COLO829 (cell line): ENCODE data around the gene THBS4.

ENCODE experiments used
- DNase-seq: peaks from one replicate; pipeline ENCODE4 v3.0.0; 2012; ENCODE audit warnings: low spot score

Gene THBS4

DNA sequence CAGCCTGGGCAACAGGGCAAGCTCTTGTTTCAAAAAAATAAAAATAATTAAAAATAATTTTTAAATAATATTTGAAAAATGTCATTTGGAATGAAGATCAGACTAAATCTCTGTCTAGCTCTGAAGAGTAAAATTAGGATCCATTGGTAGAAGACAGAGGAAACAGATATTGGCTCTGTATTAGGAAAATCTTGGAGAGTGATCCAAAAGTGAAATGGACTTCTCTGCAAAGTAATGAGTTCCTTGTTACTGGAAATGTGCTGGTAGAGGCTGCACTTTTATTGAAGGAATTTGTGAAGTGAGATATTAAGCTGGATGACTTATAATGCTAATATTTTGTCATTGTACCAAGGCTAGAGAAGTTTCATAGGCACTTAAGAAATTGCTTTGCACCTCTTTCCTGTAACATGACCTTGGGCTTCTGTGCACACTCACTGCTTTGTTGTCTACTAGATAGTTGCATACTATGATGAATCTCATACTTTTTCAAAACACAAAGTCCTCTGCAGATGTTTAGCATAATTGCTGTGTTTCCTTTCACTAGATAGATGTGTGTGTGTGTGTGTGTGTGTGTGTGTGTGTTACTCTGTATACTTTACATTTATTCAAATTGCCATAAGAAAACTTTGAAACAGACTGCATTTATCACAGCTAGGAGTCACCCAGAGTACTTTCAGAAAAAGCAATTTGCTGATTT is 13.1 kb downstream of the THBS4 start:
- no peak for DNase-seq

DNA sequence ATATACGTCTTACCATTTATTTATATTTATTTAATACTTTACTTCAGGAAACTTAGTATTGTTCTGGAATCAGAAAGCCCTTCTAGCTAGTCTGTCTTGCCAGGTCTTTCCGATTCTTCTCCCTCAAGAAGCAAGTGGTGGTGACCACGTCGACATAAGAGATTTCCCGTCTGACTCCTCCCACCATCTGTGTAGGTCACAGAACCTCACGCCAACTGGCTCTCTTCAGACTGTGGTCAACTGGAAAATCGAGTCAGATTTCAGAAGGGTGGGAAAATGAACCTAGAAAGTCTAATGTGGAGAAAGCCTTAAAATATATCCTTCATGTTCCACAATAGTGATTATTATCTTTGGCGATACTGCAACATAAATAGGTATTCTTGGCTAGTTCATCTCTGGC is 17.3 kb downstream of the THBS4 start:
- no peak for DNase-seq

DNA sequence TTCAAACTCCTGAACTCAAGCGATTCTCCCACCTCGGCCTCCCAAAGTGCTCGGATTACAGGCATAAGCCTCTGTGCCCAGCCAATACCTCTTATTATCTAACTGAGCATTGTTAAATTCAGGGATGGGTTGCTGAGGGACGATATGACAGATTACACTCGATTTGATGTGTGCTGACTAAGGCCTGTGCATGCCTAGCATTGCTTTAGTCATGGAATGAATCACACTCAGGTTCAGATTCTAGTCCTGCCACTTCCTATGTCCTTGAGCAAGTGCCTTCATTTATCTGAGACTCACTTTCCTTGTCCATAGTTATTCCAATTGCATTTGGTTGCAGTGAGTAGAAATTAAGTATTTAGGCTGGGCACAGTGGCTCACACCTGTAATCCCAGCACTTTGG is 19.5 kb downstream of the THBS4 start:
- no peak for DNase-seq

DNA sequence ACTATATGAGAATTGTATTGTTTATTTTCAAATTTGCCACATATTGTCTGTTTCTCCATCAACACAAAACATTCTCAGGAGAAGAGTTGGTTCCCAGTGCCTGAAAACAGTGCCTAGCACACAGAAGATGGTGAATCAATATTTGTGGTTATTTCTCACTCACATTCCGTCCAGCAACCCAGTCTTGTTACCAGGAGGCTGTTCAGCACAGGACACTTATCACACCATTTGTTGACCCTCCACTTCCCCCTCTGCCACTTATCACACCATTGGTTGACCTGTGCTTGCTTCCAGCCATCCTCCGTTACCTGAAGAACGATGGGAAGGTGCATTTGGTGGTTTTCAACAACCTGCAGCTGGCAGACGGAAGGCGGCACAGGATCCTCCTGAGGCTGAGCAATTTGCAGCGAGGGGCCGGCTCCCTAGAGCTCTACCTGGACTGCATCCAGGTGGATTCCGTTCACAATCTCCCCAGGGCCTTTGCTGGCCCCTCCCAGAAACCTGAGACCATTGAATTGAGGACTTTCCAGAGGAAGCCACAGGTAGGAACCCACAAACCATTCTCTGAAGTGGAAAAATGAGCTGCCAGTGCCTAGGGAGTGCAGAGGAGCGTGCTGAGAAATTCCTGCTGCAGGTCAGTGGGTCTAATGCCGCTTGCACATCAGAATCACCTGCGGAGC is 20.5 kb downstream of the THBS4 start:
- no peak for DNase-seq

DNA sequence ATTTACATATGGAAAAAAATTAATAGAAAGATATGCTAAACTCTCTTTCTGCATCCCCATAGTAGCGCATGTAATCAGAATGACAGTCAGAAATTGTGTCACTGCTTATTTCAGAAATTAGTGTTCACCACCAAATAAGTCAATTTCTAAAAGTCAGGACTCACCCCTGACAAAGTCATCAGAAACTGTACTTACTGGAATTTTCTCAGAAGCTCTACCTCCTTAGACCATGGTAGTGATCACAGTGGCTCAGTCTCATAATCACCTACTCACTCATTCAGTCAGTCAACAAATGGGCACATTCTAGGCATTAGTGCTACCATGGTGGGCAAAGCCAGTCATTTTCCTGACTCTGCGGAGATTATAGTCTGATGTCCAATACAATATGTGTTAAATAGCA is 22.0 kb downstream of the THBS4 start:
- DNase-seq, result no peak

DNA sequence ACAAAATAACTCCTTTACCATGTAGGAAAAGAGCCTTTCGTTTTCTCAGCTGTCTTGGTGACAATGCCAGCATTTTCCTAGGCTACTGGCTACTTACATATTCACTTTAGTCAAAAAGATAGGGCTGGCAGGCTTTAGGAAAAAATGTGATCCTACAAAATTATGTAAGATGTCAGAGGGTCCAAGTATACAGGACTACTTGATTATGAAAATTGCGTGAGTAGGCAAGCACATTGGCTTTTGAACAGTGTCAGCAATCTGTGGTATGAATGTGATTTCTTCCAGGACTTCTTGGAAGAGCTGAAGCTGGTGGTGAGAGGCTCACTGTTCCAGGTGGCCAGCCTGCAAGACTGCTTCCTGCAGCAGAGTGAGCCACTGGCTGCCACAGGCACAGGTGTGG is 22.8 kb downstream of the THBS4 start:
- no peak for DNase-seq

DNA sequence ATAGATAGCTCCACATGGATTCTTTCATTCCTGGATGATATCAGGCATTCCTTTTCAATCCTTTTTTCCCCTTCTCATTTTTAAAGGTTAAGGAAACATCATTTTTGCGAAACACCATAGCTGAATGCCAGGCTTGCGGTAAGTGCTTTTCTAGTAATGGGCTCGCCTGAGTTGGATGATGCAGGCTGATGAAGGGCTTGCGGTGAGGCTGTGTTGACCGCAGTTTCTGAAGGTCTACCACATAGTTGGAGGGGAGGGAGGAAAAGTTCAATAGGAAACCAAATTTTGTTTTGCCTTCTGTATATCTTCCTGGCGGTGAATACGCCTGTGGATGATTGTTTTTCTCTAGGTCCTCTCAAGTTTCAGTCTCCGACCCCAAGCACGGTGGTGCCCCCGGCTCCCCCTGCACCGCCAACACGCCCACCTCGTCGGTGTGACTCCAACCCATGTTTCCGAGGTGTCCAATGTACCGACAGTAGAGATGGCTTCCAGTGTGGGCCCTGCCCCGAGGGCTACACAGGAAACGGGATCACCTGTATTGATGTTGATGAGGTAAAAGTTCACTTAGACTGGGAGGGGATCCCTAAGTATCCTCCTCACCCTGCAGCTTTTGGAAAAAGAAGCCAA is 24.3 kb downstream of the THBS4 start:
- no peak for DNase-seq

DNA sequence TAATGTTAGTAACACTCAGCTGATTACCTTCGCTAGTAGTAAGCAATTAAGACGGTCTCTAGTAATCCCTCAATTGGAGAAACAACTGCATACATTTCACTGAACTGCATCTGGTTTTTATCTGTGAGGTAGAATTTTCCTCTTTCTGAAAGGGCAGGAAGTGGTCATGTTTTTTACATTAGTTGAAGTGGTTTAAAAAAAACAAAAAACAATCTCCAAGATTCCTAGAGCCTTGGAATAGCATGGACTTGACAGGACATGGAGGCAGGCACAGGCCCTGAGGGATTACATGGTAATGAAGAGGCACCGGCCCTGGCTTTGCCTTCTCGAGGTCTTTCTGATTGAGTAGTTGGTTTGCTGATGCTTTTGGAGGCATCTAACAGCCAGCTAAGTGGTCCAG is 25.8 kb downstream of the THBS4 start:
- no peak for DNase-seq

DNA sequence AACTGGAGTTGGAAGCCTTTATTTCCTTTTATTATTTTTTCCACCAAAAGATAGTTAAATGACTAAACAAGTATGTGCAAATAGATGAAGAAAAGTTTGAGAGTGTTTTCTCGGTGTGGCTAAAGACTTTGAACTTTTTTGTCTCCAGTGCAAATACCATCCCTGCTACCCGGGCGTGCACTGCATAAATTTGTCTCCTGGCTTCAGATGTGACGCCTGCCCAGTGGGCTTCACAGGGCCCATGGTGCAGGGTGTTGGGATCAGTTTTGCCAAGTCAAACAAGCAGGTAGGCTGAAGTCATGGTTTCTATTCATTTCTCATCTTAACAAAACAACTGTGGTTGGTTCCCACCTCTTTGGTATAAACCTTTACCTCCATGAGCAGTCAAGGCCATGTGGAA is 26.4 kb downstream of the THBS4 start:
- no peak for DNase-seq

DNA sequence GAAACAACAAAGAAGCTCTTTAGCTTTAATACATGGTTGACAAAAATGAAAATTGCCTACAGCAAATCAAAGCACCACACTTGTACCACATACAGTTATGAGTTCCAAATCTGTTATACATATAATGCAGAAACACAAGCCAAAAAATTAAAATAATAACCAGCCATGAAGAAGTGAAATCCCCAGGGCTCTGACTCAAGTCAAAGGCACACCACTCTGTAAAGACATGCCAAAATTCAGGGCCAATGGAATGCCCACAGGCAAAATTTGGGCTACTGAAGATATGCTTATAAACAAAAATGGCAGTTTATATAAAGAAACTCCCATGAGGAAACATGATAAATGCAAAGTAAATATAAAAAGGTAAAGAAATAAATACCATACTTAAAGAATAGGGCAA is 29.0 kb downstream of the THBS4 start:
- no peak for DNase-seq

DNA sequence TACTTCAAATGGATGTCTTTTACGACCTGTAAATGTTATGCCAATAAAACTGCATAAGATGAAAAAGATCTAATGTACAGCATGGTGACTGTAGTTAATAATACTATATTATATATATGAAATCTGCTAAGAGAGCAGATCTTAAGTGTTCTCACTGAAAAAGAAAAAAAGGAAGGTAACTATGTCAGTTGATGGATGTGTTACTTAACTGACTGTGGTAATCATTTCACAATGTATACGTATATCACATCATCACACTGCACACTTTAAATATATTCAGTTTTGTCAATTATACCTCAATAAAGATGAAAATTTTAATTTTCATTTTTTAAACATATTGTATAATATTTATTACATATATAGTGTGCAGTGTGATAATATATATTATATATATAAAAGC is 31.9 kb downstream of the THBS4 start:
- no peak for DNase-seq

DNA sequence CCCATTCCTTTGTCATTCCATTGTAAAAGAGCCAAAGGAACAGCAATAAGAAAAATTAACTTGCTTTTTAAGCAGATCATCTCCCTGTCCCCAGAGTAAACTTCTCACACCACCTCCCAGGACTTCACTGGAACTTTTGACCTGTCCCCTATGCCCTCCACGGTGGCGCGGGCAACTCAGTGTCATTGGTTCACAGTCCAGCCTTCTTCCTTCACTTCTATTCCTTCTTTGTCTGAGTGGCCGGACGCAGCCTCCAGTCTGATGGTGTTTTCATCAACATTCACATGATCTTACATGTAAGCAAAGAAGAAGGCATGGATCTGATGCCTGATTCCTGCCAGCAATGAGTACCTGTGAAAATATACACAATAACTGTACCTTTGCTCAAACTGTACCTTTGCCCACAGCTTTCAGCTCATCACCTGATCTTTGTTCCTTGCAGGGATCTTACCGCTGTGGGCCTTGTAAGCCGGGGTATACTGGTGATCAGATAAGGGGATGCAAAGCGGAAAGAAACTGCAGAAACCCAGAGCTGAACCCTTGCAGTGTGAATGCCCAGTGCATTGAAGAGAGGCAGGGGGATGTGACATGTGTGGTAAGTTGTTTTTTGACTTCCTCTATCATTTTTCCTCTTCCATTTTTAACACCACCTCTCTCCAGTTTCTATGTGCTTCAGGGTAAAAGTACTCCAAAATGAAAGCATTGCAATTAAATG is 32.5 kb downstream of the THBS4 start:
- no peak for DNase-seq

DNA sequence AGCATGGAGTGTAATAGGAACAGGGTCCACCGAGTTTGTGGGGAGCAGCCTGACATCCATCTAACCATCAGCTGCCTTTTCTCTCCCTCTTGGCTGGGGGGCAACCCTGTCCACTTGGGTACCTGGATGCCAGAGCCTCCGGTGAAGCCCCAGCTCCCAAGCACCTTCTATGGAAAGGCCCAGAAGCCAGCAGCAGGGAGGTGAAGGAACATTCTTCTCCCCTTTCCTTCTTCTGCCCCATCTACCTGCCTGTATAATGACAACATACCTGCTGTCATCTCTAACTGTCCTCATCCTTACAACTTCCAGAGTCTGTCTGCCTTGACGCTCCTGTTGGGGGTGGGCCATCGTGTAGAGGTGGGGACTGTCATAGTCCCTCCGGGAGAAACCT is 33.1 kb downstream of the THBS4 start:
- no peak for DNase-seq

DNA sequence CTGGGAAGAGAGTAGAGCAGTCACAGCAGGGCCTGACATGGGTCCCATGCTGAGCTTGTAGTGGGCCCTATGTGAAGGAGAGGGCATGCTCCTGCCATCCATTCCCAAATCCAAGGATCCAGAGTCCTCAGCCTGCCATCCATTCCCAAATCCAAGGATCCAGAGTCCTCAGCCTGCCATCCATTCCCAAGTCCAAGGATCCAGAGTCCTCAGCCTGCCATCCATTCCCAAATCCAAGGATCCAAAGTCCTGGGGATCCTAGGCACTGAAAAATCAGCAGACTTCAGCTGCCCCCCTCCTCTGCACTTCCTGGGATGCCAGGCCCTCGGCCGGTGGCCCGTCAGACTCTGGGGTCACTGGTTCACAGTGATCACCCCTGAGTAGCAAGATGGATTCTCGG is 33.6 kb downstream of the THBS4 start:
- DNase-seq, result no peak

DNA sequence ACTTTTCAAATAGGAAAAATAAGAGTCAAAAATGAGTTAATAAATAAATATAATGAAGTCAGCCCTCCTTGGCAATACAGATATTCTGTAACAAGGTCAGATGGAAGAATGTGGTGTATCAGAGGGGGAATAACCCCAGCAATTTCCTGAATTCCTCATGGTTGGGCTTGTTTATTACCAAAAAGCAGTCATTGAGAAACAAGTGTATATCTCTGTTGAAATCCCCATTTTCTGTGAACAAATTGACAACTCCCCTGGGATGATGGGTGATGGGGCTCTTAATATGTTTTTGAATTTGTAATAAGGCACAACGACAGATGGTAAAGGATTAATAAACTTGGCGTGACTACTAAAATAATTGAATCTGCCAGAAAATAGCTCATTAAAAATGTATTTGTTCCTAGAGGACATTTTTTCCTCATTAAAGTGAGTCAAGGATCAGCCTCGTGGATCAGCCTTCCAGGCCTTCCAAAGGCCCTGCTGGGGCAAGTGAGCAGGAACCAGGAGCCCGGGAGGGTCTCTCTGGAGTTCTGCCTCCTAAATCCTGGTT is 34.2 kb downstream of the THBS4 start:
- DNase-seq, result no peak

DNA sequence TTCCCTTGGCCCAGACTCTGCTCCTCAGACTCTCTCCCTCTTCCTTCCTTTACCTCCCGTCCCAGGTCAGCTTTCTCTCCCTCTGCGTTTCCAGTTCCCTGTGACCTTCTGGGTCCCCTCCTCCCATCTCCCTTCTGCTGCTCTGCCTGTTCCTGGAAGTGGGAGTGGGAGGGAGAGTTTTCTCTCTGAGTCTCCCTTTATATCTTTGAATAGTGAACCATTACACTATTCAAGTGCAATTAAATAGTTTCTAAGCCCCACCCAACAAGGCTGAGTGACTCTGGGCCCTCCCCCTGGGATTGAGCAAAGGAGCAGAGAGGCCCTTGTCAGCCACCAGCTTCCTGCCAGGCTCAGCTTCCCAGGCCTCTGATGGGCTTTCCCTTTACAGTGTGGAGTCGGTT is 34.8 kb downstream of the THBS4 start:
- no peak for DNase-seq

DNA sequence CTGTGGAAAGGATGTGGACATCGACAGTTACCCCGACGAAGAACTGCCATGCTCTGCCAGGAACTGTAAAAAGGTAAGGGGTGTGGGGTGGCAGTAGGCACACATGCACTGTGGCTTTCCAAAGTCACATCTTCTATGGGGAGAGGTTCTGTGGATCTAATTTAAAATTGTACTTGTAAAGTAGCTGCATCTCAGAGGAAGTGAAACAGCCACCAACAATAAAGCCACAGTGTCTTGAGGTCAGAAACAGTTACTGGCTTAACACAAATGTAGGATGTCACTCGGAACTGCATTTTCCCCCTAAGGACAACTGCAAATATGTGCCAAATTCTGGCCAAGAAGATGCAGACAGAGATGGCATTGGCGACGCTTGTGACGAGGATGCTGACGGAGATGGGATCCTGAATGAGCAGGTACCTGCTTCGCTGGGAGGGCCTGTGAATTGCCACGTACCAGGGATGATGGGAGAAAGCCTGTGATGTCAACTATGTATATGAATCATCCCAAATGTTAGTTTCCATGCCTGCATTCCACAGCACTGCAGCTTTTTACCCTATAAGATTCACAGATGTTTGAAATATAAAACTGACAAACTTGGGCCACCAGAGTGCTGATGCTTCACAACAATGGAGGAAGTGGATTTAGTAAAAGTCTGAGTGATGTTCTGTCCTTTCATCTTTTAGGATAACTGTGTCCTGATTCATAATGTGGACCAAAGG is 35.3 kb downstream of the THBS4 start:
- DNase-seq, result no peak

DNA sequence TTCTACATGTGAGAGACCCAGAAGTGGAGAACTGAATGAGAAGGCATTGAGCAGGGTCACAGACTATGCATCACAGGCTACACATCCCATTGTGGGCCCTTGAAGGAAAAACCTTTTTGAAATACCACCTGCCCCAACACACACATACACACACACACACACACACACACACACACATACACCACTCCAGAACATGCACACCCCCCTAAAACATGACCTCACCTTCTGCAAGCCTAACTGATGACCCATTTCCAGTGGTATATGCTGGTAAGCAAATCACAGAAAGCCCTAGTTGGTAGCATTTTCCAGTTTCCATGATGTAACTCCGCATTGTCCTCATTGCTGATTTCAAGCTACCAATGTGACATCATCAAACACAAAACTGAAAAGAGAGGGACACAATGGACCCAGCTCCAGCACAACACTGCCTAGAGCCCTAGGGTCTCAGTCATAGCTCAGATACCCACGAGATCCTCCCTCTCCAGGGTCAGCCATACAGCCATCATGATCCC is 36.4 kb downstream of the THBS4 start:
- no peak for DNase-seq

DNA sequence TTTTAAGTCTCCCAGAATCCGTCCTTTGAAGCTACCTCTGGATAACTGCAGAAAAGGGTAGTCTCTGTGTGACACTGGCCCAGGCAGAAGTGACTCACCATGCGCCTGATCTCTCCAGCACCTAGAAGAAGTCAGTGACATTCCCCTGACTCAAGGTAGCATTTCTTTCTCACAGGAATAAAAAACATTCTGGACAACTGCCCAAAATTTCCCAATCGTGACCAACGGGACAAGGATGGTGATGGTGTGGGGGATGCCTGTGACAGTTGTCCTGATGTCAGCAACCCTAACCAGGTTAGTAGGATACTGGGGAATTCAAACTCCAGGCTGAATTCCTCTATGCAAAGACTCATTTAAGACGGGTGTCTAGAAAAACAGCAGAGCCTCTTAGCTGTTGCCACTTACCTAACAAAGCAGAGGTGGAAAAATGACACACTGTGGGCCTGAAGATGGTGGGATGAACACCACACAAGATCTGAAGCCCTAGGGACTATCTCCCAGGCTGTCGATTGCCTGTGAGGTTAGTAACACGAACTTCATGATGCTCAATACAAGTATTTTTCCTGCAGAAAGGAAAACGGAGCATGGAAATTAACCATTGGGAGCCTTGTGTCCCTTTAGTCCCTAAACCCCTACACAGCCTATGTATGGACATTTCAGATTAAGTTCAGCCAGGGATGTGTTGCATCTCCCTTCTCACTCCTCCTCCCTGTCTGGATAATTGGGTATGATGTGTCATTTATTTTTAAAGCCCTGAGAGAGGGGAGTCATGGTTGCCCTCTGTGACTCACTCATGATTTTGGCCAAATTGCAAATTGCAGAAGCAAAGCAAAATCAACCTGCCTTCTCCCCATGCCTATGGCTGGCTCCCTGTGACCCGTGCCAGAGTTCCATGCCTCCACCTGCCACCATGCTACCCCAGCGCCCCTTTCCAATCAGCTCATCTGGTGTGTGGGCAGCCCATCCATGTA is 37.2 kb downstream of the THBS4 start:
- no peak for DNase-seq
